H9 (cell line): ENCODE results near the gene CEP128. TPM values are rescaled to one million over a fixed set of nuclear protein-coding genes. Genes with fewer than 3 reads are reported as not detected.
A peak's percentile ranks its signal among the peaks of the same experiment; 100 is the strongest.

ENCODE experiments used
- DNase-seq: peaks from one replicate; pipeline ENCODE4 v3.0.0-alpha.2; 2017
- H2AFZ ChIP-seq: one replicate; pipeline ENCODE4 v1.6.1; 2013; ENCODE audit warnings: mild to moderate bottlenecking, low read length, control low read depth, moderate library complexity
- H2AK5ac ChIP-seq: 2 replicates; pipeline ENCODE4 v1.6.1; 2013; ENCODE audit warnings: low read length, control low read depth, mixed read lengths; ENCODE audit not compliant: insufficient read length
- H2BK120ac ChIP-seq: one replicate; pipeline ENCODE4 v1.6.1; 2013; ENCODE audit warnings: low read depth, mild to moderate bottlenecking, low read length, control low read depth, inconsistent platforms; ENCODE audit not compliant: poor library complexity, severe bottlenecking
- H2BK12ac ChIP-seq: 2 replicates; pipeline ENCODE4 v1.6.1; 2013; ENCODE audit warnings: low read length, control low read depth, mixed read lengths, low read depth; ENCODE audit not compliant: insufficient read length
- H2BK15ac ChIP-seq: 2 replicates; pipeline ENCODE4 v1.6.1; 2013; ENCODE audit warnings: low read depth, low read length, control low read depth
- H2BK20ac ChIP-seq: one replicate; pipeline ENCODE4 v1.6.1; 2013; ENCODE audit warnings: low read depth, mild to moderate bottlenecking, low read length, control low read depth, inconsistent platforms; ENCODE audit not compliant: poor library complexity, severe bottlenecking
- H2BK5ac ChIP-seq: 2 replicates; pipeline ENCODE4 v1.6.1; 2013; ENCODE audit warnings: low read length, control low read depth, mixed read lengths; ENCODE audit not compliant: insufficient read length
- H3K14ac ChIP-seq: 2 replicates; pipeline ENCODE4 v1.6.1; 2013; ENCODE audit warnings: low read length, control low read depth; ENCODE audit not compliant: insufficient read depth
- H3K18ac ChIP-seq: 2 replicates; pipeline ENCODE4 v1.6.1; 2013; ENCODE audit warnings: low read depth, mild to moderate bottlenecking, mixed read lengths, low read length, control low read depth; ENCODE audit not compliant: insufficient read length
- H3K23ac ChIP-seq: 2 replicates; pipeline ENCODE4 v1.6.1; 2013; ENCODE audit warnings: low read length, control low read depth, mixed read lengths, low read depth; ENCODE audit not compliant: insufficient read length
- H3K23me2 ChIP-seq: 2 replicates; pipeline ENCODE4 v1.6.1; 2013; ENCODE audit warnings: low read depth, mild to moderate bottlenecking, mixed read lengths, low read length, control low read depth; ENCODE audit not compliant: insufficient read length, poor library complexity, severe bottlenecking
- H3K27ac ChIP-seq: 2 replicates; pipeline ENCODE4 v1.5.1; 2013; ENCODE audit warnings: low read length, control low read depth, mixed read lengths, low read depth; ENCODE audit not compliant: insufficient read length
- H3K27me3 ChIP-seq: 2 replicates; pipeline ENCODE4 v1.6.1; 2013; ENCODE audit warnings: low read length, control low read depth, inconsistent platforms; ENCODE audit not compliant: insufficient read depth
- H3K4ac ChIP-seq: 2 replicates; pipeline ENCODE4 v1.6.1; 2013; ENCODE audit warnings: low read depth, mild to moderate bottlenecking, control low read depth, inconsistent platforms, low read length, moderate library complexity
- H3K4me1 ChIP-seq: 2 replicates; pipeline ENCODE4 v1.6.1; 2013; ENCODE audit warnings: low read length, control low read depth, inconsistent platforms; ENCODE audit not compliant: insufficient read depth
- H3K4me2 ChIP-seq: 2 replicates; pipeline ENCODE4 v1.6.1; 2013; ENCODE audit warnings: low read length, control low read depth, mixed read lengths; ENCODE audit not compliant: insufficient read length, insufficient read depth
- H3K56ac ChIP-seq: 2 replicates; pipeline ENCODE4 v1.6.1; 2013; ENCODE audit warnings: low read depth, mild to moderate bottlenecking, mixed read lengths, low read length, control low read depth; ENCODE audit not compliant: insufficient read length
- H3K79me1 ChIP-seq: 2 replicates; pipeline ENCODE4 v1.6.1; 2013; ENCODE audit warnings: low read depth, mild to moderate bottlenecking, moderate library complexity, low read length, control low read depth, inconsistent platforms; ENCODE audit not compliant: insufficient read depth, poor library complexity, severe bottlenecking
- H3K79me2 ChIP-seq: 2 replicates; pipeline ENCODE4 v1.6.1; 2013; ENCODE audit warnings: low read length, control low read depth, inconsistent platforms; ENCODE audit not compliant: insufficient read depth
- H3K9ac ChIP-seq: 2 replicates; pipeline ENCODE4 v1.6.1; 2013; ENCODE audit warnings: low read length, control low read depth, mixed read lengths; ENCODE audit not compliant: insufficient read length; ENCODE audit errors: extremely low read depth
- H3K9me3 ChIP-seq: one replicate; pipeline ENCODE4 v1.6.1; 2013; ENCODE audit warnings: low read depth, low read length, inconsistent platforms; ENCODE audit not compliant: control insufficient read depth
- H3T11ph ChIP-seq: one replicate; pipeline ENCODE4 v1.6.1; 2013; ENCODE audit warnings: mild to moderate bottlenecking, low read length, control low read depth, inconsistent platforms
- H4K20me1 ChIP-seq: one replicate; pipeline ENCODE4 v1.6.1; 2013; ENCODE audit not compliant: control insufficient read depth, insufficient read length, insufficient read depth
- H4K5ac ChIP-seq: 2 replicates; pipeline ENCODE4 v1.6.1; 2013; ENCODE audit warnings: low read depth, mild to moderate bottlenecking, mixed read lengths, low read length, control low read depth; ENCODE audit not compliant: insufficient read length
- H4K8ac ChIP-seq: replicated peaks from 2 replicates; pipeline ENCODE4 v1.6.1; 2013; ENCODE audit warnings: low read length, control low read depth, mixed read lengths, low read depth; ENCODE audit not compliant: insufficient read length
- H4K91ac ChIP-seq: 2 replicates; pipeline ENCODE4 v1.6.1; 2013; ENCODE audit warnings: low read depth, mild to moderate bottlenecking, moderate library complexity, mixed read lengths, low read length, control low read depth; ENCODE audit not compliant: insufficient read length
- H3K27ac Mint-ChIP-seq, 3 experiments: 2 replicates in 2 of 3; 3 replicates in 1 of 3; pipeline ENCODE4 v1.8.0; 2020 to 2021; ENCODE audit warnings: mixed read lengths in 3 of 3, mild to moderate bottlenecking in 1 of 3, moderate library complexity in 1 of 3
- H3K27me3 Mint-ChIP-seq: 2 replicates; pipeline ENCODE4 v1.8.0; 2021; ENCODE audit warnings: low read depth, mild to moderate bottlenecking, moderate library complexity, mixed read lengths
- H3K36me3 Mint-ChIP-seq, 3 experiments: 2 replicates in 2 of 3; 3 replicates in 1 of 3; pipeline ENCODE4 v1.8.0; 2020 to 2021; ENCODE audit warnings: low read depth in 3 of 3, mixed read lengths in 3 of 3; ENCODE audit not compliant: insufficient read depth in 1 of 3
- H3K4me1 Mint-ChIP-seq, 2 experiments: 2 replicates each; pipeline ENCODE4 v1.8.0; 2020; ENCODE audit warnings: mixed read lengths in 2 of 2
- H3K4me3 Mint-ChIP-seq, 2 experiments: 2 replicates in 1 of 2; 3 replicates in 1 of 2; pipeline ENCODE4 v1.8.0; 2020 to 2021; ENCODE audit warnings: mild to moderate bottlenecking in 2 of 2, mixed read lengths in 2 of 2, moderate library complexity in 1 of 2
- H3K9me3 Mint-ChIP-seq, 2 experiments: 2 replicates in 1 of 2; 3 replicates in 1 of 2; pipeline ENCODE4 v1.8.0; 2020; ENCODE audit warnings: mild to moderate bottlenecking in 2 of 2, mixed read lengths in 2 of 2, moderate library complexity in 1 of 2
- WGBS: extraction: QIAGEN DNeasy Blood & Tissue Kit; methylation state at CpG from one replicate; pipeline ENCODE4 v1.1.7; 2013; ENCODE audit warnings: missing lambda C conversion rate, low lambda C conversion rate, mixed read lengths; ENCODE audit not compliant: insufficient read length; ENCODE audit errors: extremely low coverage; 5-methylcytosine and 5-hydroxymethylcytosine counted together
- total RNA-seq: library from RNA; stranded (reverse); gene quantifications from 2 replicates; pipeline ENCODE4 v1.2.1, GENCODE V29; 2021
- TF ChIP-seq, protein P1 (sequence below): fragments of 200-600 bp; sonication (generic); conservative IDR thresholded peaks from 3 replicates; pipeline ENCODE4 v1.8.0; 2021; ENCODE audit warnings: antibody characterized with exemption, mild to moderate bottlenecking

CEP128 gene
- total RNA-seq, 1 experiment from 2014 or later, result 16.3 TPM

DNA sequence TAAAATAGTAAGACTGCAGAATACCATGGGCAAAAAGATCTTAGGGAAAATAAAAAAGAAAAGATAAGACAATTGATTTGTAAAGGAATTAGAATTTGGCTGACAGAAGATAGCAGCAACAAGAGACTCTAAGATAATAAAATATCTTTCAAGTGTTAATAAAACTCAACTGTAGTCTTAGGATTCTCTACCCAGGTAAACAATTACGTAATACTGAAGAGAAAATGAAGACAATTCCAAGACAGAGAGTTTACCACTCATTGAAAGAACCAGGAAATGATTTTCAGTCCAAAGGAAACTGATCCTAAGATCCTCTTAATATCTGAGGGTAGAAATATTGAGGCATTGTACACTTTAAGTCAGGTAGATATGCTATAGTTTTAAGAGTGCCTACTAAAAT lies 321.1 kb downstream of the CEP128 start:
- H3K9ac ChIP-seq, result no peak overlapping the region
- Mint-ChIP-seq H3K4me1 (0 out of 4 replicates have a peak, but pooled peaks cover 0 to 2% of the 10 kb centered on the region in 2 experiments), H3K4me3 (no peak overlapping the region), H3K27me3 (no peaks in the 10 kb centered on the region), H3K27ac (peak overlapping the region in 1 of 3 experiments; percentile 31; a peak in 1 of 7 replicates), H3K36me3 (no peaks in the 10 kb centered on the region), H3K9me3 (0 out of 5 replicates have a peak, but pooled peaks cover 0 to under 1% of the 10 kb centered on the region in 2 experiments)
- H2BK20ac ChIP-seq, result no peak overlapping the region
- H3K56ac ChIP-seq, result no peak overlapping the region
- no peak overlapping the region for H2AFZ ChIP-seq
- DNase-seq, result no peak
- H3K23ac ChIP-seq, result no peak overlapping the region
- H2BK15ac ChIP-seq, result no peak overlapping the region
- no peaks in the 10 kb centered on the region for H3K4me1 ChIP-seq
- H3K14ac ChIP-seq, result no peak overlapping the region
- no peak overlapping the region for H3T11ph ChIP-seq
- H3K27me3 ChIP-seq, result no peaks in the 10 kb centered on the region
- H4K91ac ChIP-seq, result no peak overlapping the region
- no peak overlapping the region for H3K27ac ChIP-seq
- no peak overlapping the region for H2BK5ac ChIP-seq
- no peaks in the 10 kb centered on the region for H4K20me1 ChIP-seq
- TF ChIP-seq, protein P1, sequence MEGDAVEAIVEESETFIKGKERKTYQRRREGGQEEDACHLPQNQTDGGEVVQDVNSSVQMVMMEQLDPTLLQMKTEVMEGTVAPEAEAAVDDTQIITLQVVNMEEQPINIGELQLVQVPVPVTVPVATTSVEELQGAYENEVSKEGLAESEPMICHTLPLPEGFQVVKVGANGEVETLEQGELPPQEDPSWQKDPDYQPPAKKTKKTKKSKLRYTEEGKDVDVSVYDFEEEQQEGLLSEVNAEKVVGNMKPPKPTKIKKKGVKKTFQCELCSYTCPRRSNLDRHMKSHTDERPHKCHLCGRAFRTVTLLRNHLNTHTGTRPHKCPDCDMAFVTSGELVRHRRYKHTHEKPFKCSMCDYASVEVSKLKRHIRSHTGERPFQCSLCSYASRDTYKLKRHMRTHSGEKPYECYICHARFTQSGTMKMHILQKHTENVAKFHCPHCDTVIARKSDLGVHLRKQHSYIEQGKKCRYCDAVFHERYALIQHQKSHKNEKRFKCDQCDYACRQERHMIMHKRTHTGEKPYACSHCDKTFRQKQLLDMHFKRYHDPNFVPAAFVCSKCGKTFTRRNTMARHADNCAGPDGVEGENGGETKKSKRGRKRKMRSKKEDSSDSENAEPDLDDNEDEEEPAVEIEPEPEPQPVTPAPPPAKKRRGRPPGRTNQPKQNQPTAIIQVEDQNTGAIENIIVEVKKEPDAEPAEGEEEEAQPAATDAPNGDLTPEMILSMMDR, result no peak
- no peak overlapping the region for H2BK120ac ChIP-seq
- no peak overlapping the region for H3K4ac ChIP-seq
- no peak overlapping the region for H3K4me2 ChIP-seq
- H3K79me2 ChIP-seq, result no peaks in the 10 kb centered on the region
- no peak overlapping the region for H3K18ac ChIP-seq
- no peaks in the 10 kb centered on the region for H3K79me1 ChIP-seq
- no peaks in the 10 kb centered on the region for H3K23me2 ChIP-seq
- WGBS, result no CpG with 5 or more reads among the region's 1 CpG
- H2BK12ac ChIP-seq, result no peak overlapping the region
- H4K5ac ChIP-seq, result no peak overlapping the region
- H4K8ac ChIP-seq, result no peak overlapping the region
- no peak overlapping the region for H2AK5ac ChIP-seq
- no peaks in the 10 kb centered on the region for H3K9me3 ChIP-seq
